GM19193 (cell line): ENCODE measurements around the gene CA9.

ENCODE experiments used
- POLR2A ChIP-seq: IDR thresholded peaks from 4 replicates; pipeline ENCODE4 v1.6.1; 2011; ENCODE audit not compliant: insufficient read depth, insufficient read length; ENCODE audit errors: extremely low read depth

The CA9 gene

GRCh38 chr9:35700031-35700430 is 26.3 kb downstream of the CA9 start:
- no peak for TF ChIP-seq POLR2A

GRCh38 chr9:35700942-35701341 is 27.2 kb downstream of the CA9 start:
- TF ChIP-seq POLR2A: no peak

- TF ChIP-seq POLR2A: no peak
These were observed 29.0 kb downstream of the CA9 start for GRCh38 chr9:35702696-35703095.

GRCh38 chr9:35703906-35704672 is 30.4 kb downstream of the CA9 start:
- no peak for TF ChIP-seq POLR2A

- no peak for TF ChIP-seq POLR2A
These were observed 31.6 kb downstream of the CA9 start for GRCh38 chr9:35705372-35705771.

GRCh38 chr9:35705836-35706430 is 32.2 kb downstream of the CA9 start:
- no peak for TF ChIP-seq POLR2A

- TF ChIP-seq POLR2A: no peak
These were observed 33.2 kb downstream of the CA9 start for GRCh38 chr9:35706951-35707350.

- no peak for TF ChIP-seq POLR2A
These were observed 34.4 kb downstream of the CA9 start for GRCh38 chr9:35708146-35708545.

GRCh38 chr9:35710818-35711500 is 37.2 kb downstream of the CA9 start:
- TF ChIP-seq POLR2A: no peak

- TF ChIP-seq POLR2A: no peak
These were observed 38.0 kb downstream of the CA9 start for GRCh38 chr9:35711501-35712428.

- TF ChIP-seq POLR2A: no peak
These were observed 39.2 kb downstream of the CA9 start for GRCh38 chr9:35712762-35713400.

GRCh38 chr9:35713578-35713977 is 39.9 kb downstream of the CA9 start:
- TF ChIP-seq POLR2A: no peak

- no peak for TF ChIP-seq POLR2A
These were observed 40.4 kb downstream of the CA9 start for GRCh38 chr9:35714123-35714522.

GRCh38 chr9:35714579-35715252 is 41.0 kb downstream of the CA9 start:
- no peak for TF ChIP-seq POLR2A
